Activated T-helper 1 cell treated with anti-CD3 and anti-CD28 coated beads, Interleukin-12 subunit alpha, Interleukin-12 subunit beta, Interleukin-2, Interleukin-4 antibody, amounts not matched to agents 30 ng/mL and 10 ng/mL and 1 ng/mL, durations not matched to agents 14 hours and 24 hours and 36 hours (primary cell): ENCODE results near the gene RBBP8NL. TPM values are rescaled to one million over a fixed set of nuclear protein-coding genes. Genes with fewer than 3 reads are reported as not detected.

Experiments used
- DNase-seq: peaks from one replicate; pipeline ENCODE4 v3.0.0; 2021; ENCODE audit warnings: low spot score
- H3K27ac Mint-ChIP-seq: one replicate; pipeline ENCODE4 v1.8.0; 2021; ENCODE audit warnings: mild to moderate bottlenecking, mixed read lengths
- H3K27me3 Mint-ChIP-seq: one replicate; pipeline ENCODE4 v1.8.0; 2022; ENCODE audit warnings: mild to moderate bottlenecking, moderate library complexity, mixed read lengths; ENCODE audit not compliant: insufficient read depth
- H3K36me3 Mint-ChIP-seq: one replicate; pipeline ENCODE4 v1.8.0; 2021; ENCODE audit warnings: low read depth, mixed read lengths
- H3K4me1 Mint-ChIP-seq: one replicate; pipeline ENCODE4 v1.8.0; 2021; ENCODE audit warnings: low read depth, mixed read lengths
- H3K4me3 Mint-ChIP-seq: one replicate; pipeline ENCODE4 v1.8.0; 2021; ENCODE audit warnings: mild to moderate bottlenecking, moderate library complexity, mixed read lengths
- H3K9me3 Mint-ChIP-seq: one replicate; pipeline ENCODE4 v1.8.0; 2021; ENCODE audit warnings: mixed read lengths
- intact Hi-C: fragments of 100-400 bp; cut with micrococcal nuclease; formaldehyde crosslinking; loops from one replicate; pipeline ENCODE4 v1.15.1; 2024
- total RNA-seq: library from RNA; stranded (reverse); gene quantifications from 2 replicates; pipeline ENCODE4 v1.2.3, GENCODE V29; 2022

The RBBP8NL gene
- total RNA-seq, 1 donor from 2014 or later: not detected

GRCh38 chr20:62401331-62401779 lies 26.0 kb downstream of the RBBP8NL start:
- H3K36me3 Mint-ChIP-seq: peaks cover 18% of the 10 kb centered on the region
- intact Hi-C loops: no loop called here
- H3K9me3 Mint-ChIP-seq: no peaks in the 10 kb centered on the region
- no peak for DNase-seq
- peaks cover 10% of the 10 kb centered on the region for H3K4me1 Mint-ChIP-seq
- H3K4me3 Mint-ChIP-seq: no peak overlapping the region
- H3K27me3 Mint-ChIP-seq: no peaks in the 10 kb centered on the region
- no peak overlapping the region for H3K27ac Mint-ChIP-seq

- Mint-ChIP-seq H3K27me3 (no peaks in the 10 kb centered on the region), H3K27ac (no peak overlapping the region), H3K4me1 (peaks cover 4% of the 10 kb centered on the region), H3K4me3 (no peak overlapping the region), H3K9me3 (no peaks in the 10 kb centered on the region), H3K36me3 (peaks cover 18% of the 10 kb centered on the region)
- no peak for DNase-seq
- intact Hi-C loops: no loop called here
Observed at GRCh38 chr20:62400541-62400940, 26.8 kb downstream of the RBBP8NL start.

GRCh38 chr20:62400021-62400420 lies 27.3 kb downstream of the RBBP8NL start:
- Mint-ChIP-seq H3K4me1 (peaks cover under 1% of the 10 kb centered on the region), H3K27me3 (no peaks in the 10 kb centered on the region), H3K27ac (no peak overlapping the region), H3K9me3 (no peaks in the 10 kb centered on the region), H3K36me3 (peaks cover 15% of the 10 kb centered on the region), H3K4me3 (no peak overlapping the region)
- DNase-seq: no peak
- intact Hi-C loops: no loop called here

- H3K4me3 Mint-ChIP-seq: no peak overlapping the region
- H3K4me1 Mint-ChIP-seq: no peaks in the 10 kb centered on the region
- no peak for DNase-seq
- no peaks in the 10 kb centered on the region for H3K9me3 Mint-ChIP-seq
- no peaks in the 10 kb centered on the region for H3K27me3 Mint-ChIP-seq
- intact Hi-C loops: no loop called here
- H3K36me3 Mint-ChIP-seq: peaks cover 15% of the 10 kb centered on the region
- no peak overlapping the region for H3K27ac Mint-ChIP-seq
Observed at GRCh38 chr20:62398120-62398821, 29.1 kb downstream of the RBBP8NL start.

GRCh38 chr20:62396367-62397239 lies 30.7 kb downstream of the RBBP8NL start:
- Mint-ChIP-seq H3K27me3 (no peaks in the 10 kb centered on the region), H3K27ac (no peak overlapping the region), H3K4me3 (no peak overlapping the region), H3K9me3 (no peaks in the 10 kb centered on the region), H3K36me3 (peaks cover 19% of the 10 kb centered on the region), H3K4me1 (no peaks in the 10 kb centered on the region)
- intact Hi-C loops: no loop called here
- DNase-seq: no peak

- intact Hi-C loops: no loop called here
- Mint-ChIP-seq H3K36me3 (peaks cover 15% of the 10 kb centered on the region), H3K4me3 (no peak overlapping the region), H3K27me3 (no peaks in the 10 kb centered on the region), H3K4me1 (no peaks in the 10 kb centered on the region), H3K27ac (no peak overlapping the region), H3K9me3 (no peaks in the 10 kb centered on the region)
- DNase-seq: no peak
Observed at GRCh38 chr20:62395311-62396242, 31.8 kb downstream of the RBBP8NL start.

GRCh38 chr20:62394248-62395245 lies 32.8 kb downstream of the RBBP8NL start:
- Mint-ChIP-seq H3K9me3 (no peaks in the 10 kb centered on the region), H3K36me3 (peaks cover 18% of the 10 kb centered on the region), H3K4me3 (no peak overlapping the region), H3K27ac (no peak overlapping the region), H3K27me3 (no peaks in the 10 kb centered on the region), H3K4me1 (peaks cover under 1% of the 10 kb centered on the region)
- DNase-seq: no peak
- intact Hi-C loops: no loop called here

GRCh38 chr20:62393830-62394229 lies 33.5 kb downstream of the RBBP8NL start:
- DNase-seq: no peak
- intact Hi-C loops: no loop called here
- Mint-ChIP-seq H3K27ac (no peak overlapping the region), H3K4me3 (no peak overlapping the region), H3K36me3 (peaks cover 25% of the 10 kb centered on the region), H3K4me1 (peaks cover 8% of the 10 kb centered on the region), H3K27me3 (no peaks in the 10 kb centered on the region), H3K9me3 (no peaks in the 10 kb centered on the region)

GRCh38 chr20:62393335-62393665 lies 34.0 kb downstream of the RBBP8NL start:
- H3K4me3 Mint-ChIP-seq: no peak overlapping the region
- no peaks in the 10 kb centered on the region for H3K9me3 Mint-ChIP-seq
- H3K27me3 Mint-ChIP-seq: no peaks in the 10 kb centered on the region
- H3K27ac Mint-ChIP-seq: no peak overlapping the region
- peaks cover 13% of the 10 kb centered on the region for H3K4me1 Mint-ChIP-seq
- DNase-seq: no peak
- peaks cover 30% of the 10 kb centered on the region for H3K36me3 Mint-ChIP-seq
- intact Hi-C loops: no loop called here

GRCh38 chr20:62392621-62393334 lies 34.6 kb downstream of the RBBP8NL start:
- Mint-ChIP-seq H3K4me1 (peaks cover 18% of the 10 kb centered on the region), H3K4me3 (no peak overlapping the region), H3K27ac (peak overlapping the region; percentile 23), H3K9me3 (no peaks in the 10 kb centered on the region), H3K27me3 (no peaks in the 10 kb centered on the region), H3K36me3 (peaks cover 30% of the 10 kb centered on the region)
- no peak for DNase-seq
- intact Hi-C loops: no loop called here

- Mint-ChIP-seq H3K27ac (no peak overlapping the region), H3K36me3 (peaks cover 31% of the 10 kb centered on the region), H3K9me3 (no peaks in the 10 kb centered on the region), H3K4me1 (peaks cover 22% of the 10 kb centered on the region), H3K4me3 (no peak overlapping the region), H3K27me3 (no peaks in the 10 kb centered on the region)
- no peak for DNase-seq
- intact Hi-C loops: no loop called here
Observed at GRCh38 chr20:62392077-62392418, 35.3 kb downstream of the RBBP8NL start.
